Measurements from ENCODE around the gene MEI1.
"Not testable (repeated sequence)": the region's sequence is repeated elsewhere in the genome, so short reads cannot be mapped to it uniquely, and the experiment has no call there.

- TF ChIP-seq, protein P1, sequence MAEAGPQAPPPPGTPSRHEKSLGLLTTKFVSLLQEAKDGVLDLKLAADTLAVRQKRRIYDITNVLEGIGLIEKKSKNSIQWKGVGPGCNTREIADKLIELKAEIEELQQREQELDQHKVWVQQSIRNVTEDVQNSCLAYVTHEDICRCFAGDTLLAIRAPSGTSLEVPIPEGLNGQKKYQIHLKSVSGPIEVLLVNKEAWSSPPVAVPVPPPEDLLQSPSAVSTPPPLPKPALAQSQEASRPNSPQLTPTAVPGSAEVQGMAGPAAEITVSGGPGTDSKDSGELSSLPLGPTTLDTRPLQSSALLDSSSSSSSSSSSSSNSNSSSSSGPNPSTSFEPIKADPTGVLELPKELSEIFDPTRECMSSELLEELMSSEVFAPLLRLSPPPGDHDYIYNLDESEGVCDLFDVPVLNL (CRISPR knock-in tag; IDR thresholded peaks at IDR 0.05; ENCODE audit: low read depth), result not testable (repeated sequence)
- not testable (repeated sequence) for TF ChIP-seq ZNF232 (CRISPR knock-in tag; IDR thresholded peaks at IDR 0.05); MYC (IDR thresholded peaks at IDR 0.05; ENCODE audit: low read depth, low read length); MYC (CRISPR knock-in tag; IDR thresholded peaks at IDR 0.05; ENCODE audit: borderline replicate concordance, low read depth); SP2 (IDR thresholded peaks at IDR 0.05; ENCODE audit: extremely low read depth, low read depth, low read length, poor library complexity, severe bottlenecking); POLR2AphosphoS5 (IDR thresholded peaks at IDR 0.05; ENCODE audit: control insufficient read depth, insufficient read depth, low read depth, low read length)
- TF ChIP-seq, protein P2, sequence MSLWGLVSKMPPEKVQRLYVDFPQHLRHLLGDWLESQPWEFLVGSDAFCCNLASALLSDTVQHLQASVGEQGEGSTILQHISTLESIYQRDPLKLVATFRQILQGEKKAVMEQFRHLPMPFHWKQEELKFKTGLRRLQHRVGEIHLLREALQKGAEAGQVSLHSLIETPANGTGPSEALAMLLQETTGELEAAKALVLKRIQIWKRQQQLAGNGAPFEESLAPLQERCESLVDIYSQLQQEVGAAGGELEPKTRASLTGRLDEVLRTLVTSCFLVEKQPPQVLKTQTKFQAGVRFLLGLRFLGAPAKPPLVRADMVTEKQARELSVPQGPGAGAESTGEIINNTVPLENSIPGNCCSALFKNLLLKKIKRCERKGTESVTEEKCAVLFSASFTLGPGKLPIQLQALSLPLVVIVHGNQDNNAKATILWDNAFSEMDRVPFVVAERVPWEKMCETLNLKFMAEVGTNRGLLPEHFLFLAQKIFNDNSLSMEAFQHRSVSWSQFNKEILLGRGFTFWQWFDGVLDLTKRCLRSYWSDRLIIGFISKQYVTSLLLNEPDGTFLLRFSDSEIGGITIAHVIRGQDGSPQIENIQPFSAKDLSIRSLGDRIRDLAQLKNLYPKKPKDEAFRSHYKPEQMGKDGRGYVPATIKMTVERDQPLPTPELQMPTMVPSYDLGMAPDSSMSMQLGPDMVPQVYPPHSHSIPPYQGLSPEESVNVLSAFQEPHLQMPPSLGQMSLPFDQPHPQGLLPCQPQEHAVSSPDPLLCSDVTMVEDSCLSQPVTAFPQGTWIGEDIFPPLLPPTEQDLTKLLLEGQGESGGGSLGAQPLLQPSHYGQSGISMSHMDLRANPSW (CRISPR knock-in tag; IDR thresholded peaks at IDR 0.05), result not testable (repeated sequence)
Measured at GRCh38 chr22:41663594-41663993, 35.7 kb upstream of the MEI1 start.

Data from K562 (cell line).